Duodenal mucosa (tissue), 2 donors: ENCODE measurements around the gene COL16A1.
"Not testable (repeated sequence)": the region's sequence is repeated elsewhere in the genome, so short reads cannot be mapped to it uniquely, and the experiment has no call there.

Experiments used
- H3K27ac ChIP-seq: one replicate; pipeline ENCODE4 v1.7.0; 2013; ENCODE audit warnings: low read depth, low read length
- H3K27me3 ChIP-seq, 2 donors: one replicate each; pipeline ENCODE4 v1.7.0; 2013; ENCODE audit warnings: low read length in 2 of 2, control low read depth in 1 of 2; ENCODE audit not compliant: insufficient read depth in 2 of 2, control insufficient read depth in 1 of 2
- H3K36me3 ChIP-seq, 2 donors: one replicate each; pipeline ENCODE4 v1.7.0; 2013; ENCODE audit warnings: low read length in 2 of 2, control low read depth in 1 of 2; ENCODE audit not compliant: insufficient read depth in 2 of 2, control insufficient read depth in 1 of 2
- H3K4me1 ChIP-seq, 2 donors: one replicate each; pipeline ENCODE4 v1.7.0; 2013; ENCODE audit warnings: low read length in 2 of 2, control low read depth in 1 of 2; ENCODE audit not compliant: insufficient read depth in 2 of 2, control insufficient read depth in 1 of 2
- H3K4me3 ChIP-seq, 2 donors: one replicate each; pipeline ENCODE4 v1.7.0; 2013; ENCODE audit warnings: low read length in 2 of 2, low read depth in 1 of 2
- H3K9ac ChIP-seq, 2 donors: one replicate each; pipeline ENCODE4 v1.7.0; 2013; ENCODE audit warnings: low read length in 2 of 2, low read depth in 1 of 2
- H3K9me3 ChIP-seq, 2 donors: one replicate each; pipeline ENCODE4 v1.7.0; 2013; ENCODE audit warnings: low read length in 2 of 2, control low read depth in 1 of 2; ENCODE audit not compliant: control insufficient read depth in 1 of 2

Gene COL16A1

GRCh38 chr1:31707059-31707600, 3.3 kb upstream of the COL16A1 start:
- not testable (repeated sequence) for H3K27ac ChIP-seq, H3K9ac ChIP-seq, H3K4me3 ChIP-seq, H3K36me3 ChIP-seq, H3K9me3 ChIP-seq
- H3K27me3 ChIP-seq, result peaks cover 8 to 16% of the 10 kb centered on the region in 2 donors
- peaks cover 12 to 14% of the 10 kb centered on the region in 2 donors for H3K4me1 ChIP-seq

GRCh38 chr1:31706384-31707058, 2.7 kb upstream of the COL16A1 start:
- Histone ChIP-seq H3K4me1 (peaks cover 9 to 20% of the 10 kb centered on the region in 2 donors), H3K36me3 (no peaks in the 10 kb centered on the region), H3K4me3 (no peak overlapping the region), H3K27ac (no peak overlapping the region), H3K9ac (no peak overlapping the region), H3K9me3 (no peaks in the 10 kb centered on the region), H3K27me3 (peaks cover 8 to 16% of the 10 kb centered on the region in 2 donors)

GRCh38 chr1:31705080-31705866, 1.5 kb upstream of the COL16A1 start:
- Histone ChIP-seq H3K9ac (peak overlapping the region in 1 of 2 donors; percentile 3), H3K4me1 (peaks cover 19 to 32% of the 10 kb centered on the region in 2 donors), H3K4me3 (peak overlapping the region; percentile 52 to 55), H3K27me3 (peaks cover 8 to 16% of the 10 kb centered on the region in 2 donors), H3K36me3 (no peaks in the 10 kb centered on the region), H3K27ac (peak overlapping the region; percentile 2), H3K9me3 (no peaks in the 10 kb centered on the region)

GRCh38 chr1:31704271-31705079, 658 bp upstream of the COL16A1 start:
- Histone ChIP-seq H3K27me3 (peaks cover 8 to 16% of the 10 kb centered on the region in 2 donors), H3K9ac (peak overlapping the region in 1 of 2 donors; percentile 3), H3K27ac (peak overlapping the region; percentile 2), H3K9me3 (no peaks in the 10 kb centered on the region), H3K4me3 (peak overlapping the region; percentile 52 to 55), H3K4me1 (peaks cover 23 to 32% of the 10 kb centered on the region in 2 donors), H3K36me3 (no peaks in the 10 kb centered on the region)

GRCh38 chr1:31702836-31703404, 897 bp downstream of the COL16A1 start:
- H3K27ac ChIP-seq, result no peak overlapping the region
- H3K27me3 ChIP-seq, result peaks cover 5 to 10% of the 10 kb centered on the region in 2 donors
- peak overlapping the region; percentile 51 to 56 for H3K4me3 ChIP-seq
- peak overlapping the region in 1 of 2 donors; percentile 56 for H3K9ac ChIP-seq
- H3K4me1 ChIP-seq, result peaks cover 23 to 32% of the 10 kb centered on the region in 2 donors
- no peaks in the 10 kb centered on the region for H3K36me3 ChIP-seq
- no peaks in the 10 kb centered on the region for H3K9me3 ChIP-seq

GRCh38 chr1:31701091-31701736, 2.6 kb downstream of the COL16A1 start:
- Histone ChIP-seq H3K4me1 (peaks cover 23 to 32% of the 10 kb centered on the region in 2 donors), H3K27me3 (peaks cover 4 to 10% of the 10 kb centered on the region in 2 donors), H3K9ac (no peak overlapping the region), H3K9me3 (no peaks in the 10 kb centered on the region), H3K4me3 (no peak overlapping the region), H3K27ac (no peak overlapping the region), H3K36me3 (no peaks in the 10 kb centered on the region)

- no peak overlapping the region for H3K4me3 ChIP-seq
- peaks cover 23 to 32% of the 10 kb centered on the region in 2 donors for H3K4me1 ChIP-seq
- H3K9ac ChIP-seq, result peak overlapping the region in 1 of 2 donors; percentile 15
- H3K36me3 ChIP-seq, result no peaks in the 10 kb centered on the region
- peaks cover 0 to 9% of the 10 kb centered on the region in 2 donors for H3K27me3 ChIP-seq
- no peaks in the 10 kb centered on the region for H3K9me3 ChIP-seq
- H3K27ac ChIP-seq, result no peak overlapping the region
Observed at GRCh38 chr1:31700468-31701090, 3.2 kb downstream of the COL16A1 start.

GRCh38 chr1:31699341-31699891, 4.4 kb downstream of the COL16A1 start:
- Histone ChIP-seq H3K9ac (no peak overlapping the region), H3K9me3 (no peaks in the 10 kb centered on the region), H3K27me3 (peaks cover 0 to 7% of the 10 kb centered on the region in 2 donors), H3K4me1 (peaks cover 16 to 24% of the 10 kb centered on the region in 2 donors), H3K4me3 (no peak overlapping the region), H3K27ac (no peak overlapping the region), H3K36me3 (peaks cover 0 to 4% of the 10 kb centered on the region in 2 donors)
